GM12878 (cell line): Measurements from ENCODE around the gene PAX7. TPM values are rescaled to one million over a fixed set of nuclear protein-coding genes. Genes with fewer than 3 reads are reported as not detected.
A peak's percentile ranks its signal among the peaks of the same experiment; 100 is the strongest.

Source experiments
- ATAC-seq: fragments of 200-7000 bp; cut with Tn5 transposase; 3 replicates; pipeline ENCODE4 v1.9.1; 2020; ENCODE audit warnings: mild to moderate bottlenecking, moderate library complexity
- BruUV-seq: library from RNA; stranded (reverse); fragments of 400-500 nt; replicated peaks from 2 replicates; lab custom pipeline; 2021; lab: Mats Ljungman, UMichigan
- CTCF ChIA-PET: fragments of 300-600 bp; sonication (Branson Sonifier 250); formaldehyde crosslinking; extraction: SDS; loops from one replicate; lab custom pipeline; 2021; ENCODE audit warnings: inconsistent platforms; lab: Yijun Ruan, JAX
- POLR2A ChIA-PET: fragments of 350-600 bp; formaldehyde crosslinking; extraction: SDS; loops from one replicate; lab custom pipeline; 2021; ENCODE audit warnings: inconsistent platforms; lab: Charles Lee
- RAD21 ChIA-PET: fragments of 300-600 bp; sonication (Branson Sonifier 250); formaldehyde crosslinking; loops from one replicate; lab custom pipeline; 2023; ENCODE audit warnings: antibody characterized with exemption; ENCODE audit not compliant: unreplicated experiment; lab: Charles Lee
- SMC1A ChIA-PET: fragments of 300-600 bp; sonication (Branson Sonifier 250); formaldehyde crosslinking; loops from one replicate; lab custom pipeline; 2023; ENCODE audit not compliant: unreplicated experiment, uncharacterized antibody; lab: Charles Lee
- DNase-seq: peaks from one replicate; pipeline ENCODE4 v3.0.0-alpha.2; 2011; ENCODE audit warnings: low read depth, low spot score
- FAIRE-seq: peaks from 3 replicates; lab custom pipeline; 2011; peaks lifted over from hg19 to GRCh38; lab: Jason Lieb, UNC
- H2AFZ ChIP-seq: 2 replicates; pipeline ENCODE4 v1.6.0; 2011; ENCODE audit warnings: low read depth, low read length, control low read depth; ENCODE audit not compliant: control insufficient read depth
- H3K27ac ChIP-seq: 2 replicates; pipeline ENCODE4 v1.5.1; 2011; ENCODE audit warnings: control low read depth; ENCODE audit not compliant: control insufficient read depth, insufficient read depth
- H3K27me3 ChIP-seq, 2 experiments: replicated peaks in 1 of 2; 2 replicates each; pipeline versions ENCODE4 v1.6.0 to v1.6.1; 2011; ENCODE audit warnings: low read length in 1 of 2; ENCODE audit not compliant: control insufficient read depth in 2 of 2, insufficient read depth in 2 of 2
- H3K36me3 ChIP-seq, 2 experiments: 2 replicates each; pipeline ENCODE4 v1.5.1; 2011; ENCODE audit warnings: low read length in 1 of 2; ENCODE audit not compliant: control insufficient read depth in 2 of 2, insufficient read depth in 2 of 2
- H3K4me1 ChIP-seq: 2 replicates; pipeline ENCODE4 v1.6.1; 2011; ENCODE audit warnings: mild to moderate bottlenecking, low read length, moderate library complexity, mixed read lengths; ENCODE audit not compliant: control insufficient read depth, insufficient read depth
- H3K4me2 ChIP-seq: 2 replicates; pipeline ENCODE4 v1.6.0; 2011; ENCODE audit warnings: control low read depth; ENCODE audit not compliant: control insufficient read depth, insufficient read depth
- H3K4me3 ChIP-seq: fragments of 200-600 bp; sonication (generic); 2 replicates; pipeline ENCODE4 v1.5.1; 2016
- H3K79me2 ChIP-seq: 2 replicates; pipeline ENCODE4 v1.6.0; 2011; ENCODE audit warnings: low read length; ENCODE audit not compliant: control insufficient read depth, insufficient read depth
- H3K9ac ChIP-seq: 2 replicates; pipeline ENCODE4 v1.8.0; 2011; ENCODE audit warnings: low read length, control low read depth, mixed read lengths; ENCODE audit not compliant: control insufficient read depth, insufficient read depth
- H3K9me3 ChIP-seq: replicated peaks from 3 replicates; pipeline ENCODE4 v1.5.1; 2011; ENCODE audit warnings: mild to moderate bottlenecking, low read length; ENCODE audit not compliant: control insufficient read depth, insufficient read depth
- H4K20me1 ChIP-seq: 2 replicates; pipeline ENCODE4 v1.6.0; 2011; ENCODE audit not compliant: control insufficient read depth, insufficient read depth
- ASH2L ChIP-seq: fragments of 300-600, 200-600 bp; sonication (generic); IDR thresholded peaks from 2 replicates; pipeline ENCODE4 v1.6.1; 2017; ENCODE audit warnings: low read depth, mild to moderate bottlenecking, borderline replicate concordance
- BACH1 ChIP-seq: fragments of 450-650 bp; IDR thresholded peaks from 2 replicates; pipeline ENCODE4 v1.6.1; 2017; ENCODE audit warnings: mild to moderate bottlenecking, borderline replicate concordance
- BMI1 ChIP-seq: fragments of 450-650 bp; IDR thresholded peaks from 2 replicates; pipeline ENCODE4 v1.6.1; 2016; ENCODE audit warnings: mild to moderate bottlenecking, moderate library complexity, borderline replicate concordance
- BRCA1 ChIP-seq: IDR thresholded peaks from 2 replicates; pipeline ENCODE4 v1.6.1; 2011; ENCODE audit warnings: low read depth, low read length, improper control_type of control experiment
- CBFB ChIP-seq: IDR thresholded peaks from 2 replicates; pipeline ENCODE4 v1.6.1; 2016; ENCODE audit warnings: antibody characterized with exemption, low read depth
- CHD1 ChIP-seq: IDR thresholded peaks from 2 replicates; pipeline ENCODE4 v1.6.1; 2012; ENCODE audit warnings: low read depth, low read length, improper control_type of control experiment
- CHD4 ChIP-seq: fragments of 200-600 bp; sonication (generic); IDR thresholded peaks from 2 replicates; pipeline ENCODE4 v1.6.1; 2016; ENCODE audit warnings: mild to moderate bottlenecking
- EGR1 ChIP-seq, 2 experiments: IDR thresholded peaks; 1 replicate in 1 of 2; 2 replicates in 1 of 2; pipeline ENCODE4 v1.6.1; 2011 to 2012; ENCODE audit warnings: low read depth in 2 of 2, low read length in 2 of 2, borderline replicate concordance in 1 of 2, mild to moderate bottlenecking in 1 of 2, moderate library complexity in 1 of 2
- FOXK2 ChIP-seq: fragments of 450-650 bp; IDR thresholded peaks from 2 replicates; pipeline ENCODE4 v1.6.1; 2017; ENCODE audit warnings: mild to moderate bottlenecking, moderate library complexity
- HCFC1 ChIP-seq: fragments of 150-350 bp; IDR thresholded peaks from 2 replicates; pipeline ENCODE4 v1.6.1; 2014; ENCODE audit warnings: low read length
- LARP7 ChIP-seq: fragments of 450-650 bp; IDR thresholded peaks from 2 replicates; pipeline ENCODE4 v1.6.1; 2017; ENCODE audit warnings: mild to moderate bottlenecking
- PML ChIP-seq: IDR thresholded peaks from 2 replicates; pipeline ENCODE4 v1.6.1; 2012; ENCODE audit warnings: low read length, inconsistent platforms
- POLR2AphosphoS2 ChIP-seq: IDR thresholded peaks from 2 replicates; pipeline ENCODE4 v1.6.1; 2011; ENCODE audit warnings: low read depth, mild to moderate bottlenecking, low read length, improper control_type of control experiment, moderate library complexity
- POLR2AphosphoS5 ChIP-seq: IDR thresholded peaks from 2 replicates; pipeline ENCODE4 v1.6.1; 2011; ENCODE audit warnings: mild to moderate bottlenecking, low read length, inconsistent platforms
- RAD21 ChIP-seq: IDR thresholded peaks from 2 replicates; pipeline ENCODE4 v1.6.1; 2011; ENCODE audit warnings: mild to moderate bottlenecking, low read depth, low read length, moderate library complexity; ENCODE audit not compliant: insufficient read depth
- RFX5 ChIP-seq: IDR thresholded peaks from 2 replicates; pipeline ENCODE4 v1.6.1; 2011; ENCODE audit warnings: low read depth, low read length, improper control_type of control experiment
- SIX5 ChIP-seq: IDR thresholded peaks from 2 replicates; pipeline ENCODE4 v1.6.1; 2011; ENCODE audit warnings: mild to moderate bottlenecking, low read depth, low read length, moderate library complexity; ENCODE audit not compliant: severe bottlenecking
- TAF1 ChIP-seq: IDR thresholded peaks from 2 replicates; pipeline ENCODE4 v1.6.1; 2011; ENCODE audit warnings: mild to moderate bottlenecking, low read depth, low read length, borderline replicate concordance
- TCF12 ChIP-seq: IDR thresholded peaks from 2 replicates; pipeline ENCODE4 v1.6.1; 2011; ENCODE audit warnings: low read depth, mild to moderate bottlenecking, low read length
- YBX1 ChIP-seq: fragments of 450-650 bp; IDR thresholded peaks from 2 replicates; pipeline ENCODE4 v1.6.1; 2016; ENCODE audit warnings: antibody characterized with exemption
- WGBS: methylation state at CpG from one replicate; pipeline ENCODE4 v1.1.6; 2016; ENCODE audit warnings: low lambda C conversion rate; ENCODE audit not compliant: insufficient replicate concordance, insufficient coverage; ENCODE audit errors: missing lambda C conversion rate; 5-methylcytosine and 5-hydroxymethylcytosine counted together
- in situ Hi-C: fragments of 300-500 bp; cut with MboI; formaldehyde crosslinking; loops from 9 replicates; pipeline ENCODE4 v1.14.3; 2018; ENCODE audit warnings: mixed read lengths
- intact Hi-C: fragments of 100-400 bp; cut with micrococcal nuclease; formaldehyde crosslinking; loops from one replicate; pipeline ENCODE4 v1.14.2; 2022; ENCODE audit not compliant: unreplicated experiment
- polyA plus RNA-seq, 11 experiments: library from polyadenylated mRNA; depleted of rRNA in 4 of 11; unstranded in 6 of 11; stranded (reverse) in 5 of 11; fragments of >200 nt; fragmentation: Nextera tagmentation in 4 of 11; fragmentation: Illumina TruSeq in 1 of 11; extraction: Ambion mirVana in 4 of 11; extraction: Trizol in 1 of 11; gene quantifications; 1 replicate in 1 of 11; 2 replicates in 10 of 11; pipeline versions ENCODE4 v1.2.1 to v1.2.3, GENCODE V29; 2011 to 2016; ENCODE audit warnings: inconsistent platforms in 2 of 11, missing spikeins in 2 of 11, low read depth in 1 of 11
- total RNA-seq, 4 experiments: library from RNA; depleted of rRNA in 3 of 4; stranded (reverse); fragments of >200 nt in 3 of 4; fragmentation: Illumina TruSeq in 1 of 4; extraction: Trizol in 1 of 4; gene quantifications; 2 replicates each; pipeline versions ENCODE4 v1.2.1 to v1.2.3, GENCODE V29; 2013 to 2021
- TF ChIP-seq, protein P1 (sequence below): IDR thresholded peaks from 2 replicates; pipeline ENCODE4 v1.6.1; 2011; ENCODE audit warnings: low read depth, low read length, improper control_type of control experiment, borderline replicate concordance
- TF ChIP-seq, protein P2 (sequence below): IDR thresholded peaks from 2 replicates; pipeline ENCODE4 v1.6.1; 2011; ENCODE audit warnings: borderline replicate concordance, low read depth, mild to moderate bottlenecking, moderate library complexity, mixed read lengths, low read length; ENCODE audit not compliant: insufficient read depth; ENCODE audit errors: extremely low read length
- TF ChIP-seq, protein P3 (sequence below): IDR thresholded peaks from 2 replicates; pipeline ENCODE4 v1.6.1; 2012; ENCODE audit warnings: low read depth, low read length, improper control_type of control experiment
- TF ChIP-seq, protein P4 (sequence below): IDR thresholded peaks from 2 replicates; pipeline ENCODE4 v1.6.1; 2012; ENCODE audit warnings: low read depth, low read length, improper control_type of control experiment

Gene PAX7
- total and polyA plus RNA-seq, 10 of the 15 experiments (the other 5 are each of a cell fraction or from before 2014, with no cell fraction given), result not detected

DNA sequence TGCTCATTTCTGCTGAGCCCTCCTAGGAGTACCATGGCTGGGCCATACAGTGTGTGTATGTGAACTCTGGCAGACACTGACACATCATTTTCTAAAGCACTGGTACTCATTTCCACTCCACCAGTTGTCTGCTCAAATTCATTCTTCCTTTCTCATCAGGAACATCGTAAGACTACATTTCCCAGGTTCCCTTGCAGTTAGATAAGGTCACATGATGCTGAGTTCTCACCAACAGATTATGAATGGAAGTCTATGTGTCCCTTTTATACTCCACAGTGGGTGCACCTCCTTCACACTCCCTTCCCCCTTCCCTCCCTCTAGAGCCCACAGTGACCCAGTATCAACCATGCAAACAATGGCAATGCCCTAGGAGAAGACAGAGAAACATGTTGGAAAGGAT, 38.3 kb upstream of the PAX7 start:
- no peak overlapping the region for H3K4me3 ChIP-seq
- TF ChIP-seq TCF12 (no peak), BACH1 (no peak), BMI1 (no peak), RAD21 (no peak), YBX1 (no peak), FOXK2 (no peak), CHD1 (no peak), RFX5 (no peak), TAF1 (no peak), POLR2AphosphoS5 (no peak), BRCA1 (no peak), CHD4 (no peak), EGR1 (IDR thresholded peaks at IDR 0.05; ENCODE audit: borderline replicate concordance in 1 of 2, low read depth in 2 of 2, low read length in 2 of 2) (no peak), HCFC1 (peak; percentile 36; the same call in 1 of the 2 replicates), CBFB (no peak), LARP7 (no peak), ASH2L (no peak), SIX5 (peak; percentile 38), PML (no peak), POLR2AphosphoS2 (no peak)
- TF ChIP-seq, protein P1, sequence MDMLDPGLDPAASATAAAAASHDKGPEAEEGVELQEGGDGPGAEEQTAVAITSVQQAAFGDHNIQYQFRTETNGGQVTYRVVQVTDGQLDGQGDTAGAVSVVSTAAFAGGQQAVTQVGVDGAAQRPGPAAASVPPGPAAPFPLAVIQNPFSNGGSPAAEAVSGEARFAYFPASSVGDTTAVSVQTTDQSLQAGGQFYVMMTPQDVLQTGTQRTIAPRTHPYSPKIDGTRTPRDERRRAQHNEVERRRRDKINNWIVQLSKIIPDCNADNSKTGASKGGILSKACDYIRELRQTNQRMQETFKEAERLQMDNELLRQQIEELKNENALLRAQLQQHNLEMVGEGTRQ, result no peak; the same call in 1 of the 2 replicates
- TF ChIP-seq, protein P2, sequence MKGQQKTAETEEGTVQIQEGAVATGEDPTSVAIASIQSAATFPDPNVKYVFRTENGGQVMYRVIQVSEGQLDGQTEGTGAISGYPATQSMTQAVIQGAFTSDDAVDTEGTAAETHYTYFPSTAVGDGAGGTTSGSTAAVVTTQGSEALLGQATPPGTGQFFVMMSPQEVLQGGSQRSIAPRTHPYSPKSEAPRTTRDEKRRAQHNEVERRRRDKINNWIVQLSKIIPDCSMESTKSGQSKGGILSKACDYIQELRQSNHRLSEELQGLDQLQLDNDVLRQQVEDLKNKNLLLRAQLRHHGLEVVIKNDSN, result peak; percentile 27
- TF ChIP-seq, protein P3, sequence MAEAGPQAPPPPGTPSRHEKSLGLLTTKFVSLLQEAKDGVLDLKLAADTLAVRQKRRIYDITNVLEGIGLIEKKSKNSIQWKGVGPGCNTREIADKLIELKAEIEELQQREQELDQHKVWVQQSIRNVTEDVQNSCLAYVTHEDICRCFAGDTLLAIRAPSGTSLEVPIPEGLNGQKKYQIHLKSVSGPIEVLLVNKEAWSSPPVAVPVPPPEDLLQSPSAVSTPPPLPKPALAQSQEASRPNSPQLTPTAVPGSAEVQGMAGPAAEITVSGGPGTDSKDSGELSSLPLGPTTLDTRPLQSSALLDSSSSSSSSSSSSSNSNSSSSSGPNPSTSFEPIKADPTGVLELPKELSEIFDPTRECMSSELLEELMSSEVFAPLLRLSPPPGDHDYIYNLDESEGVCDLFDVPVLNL, result no peak
- TF ChIP-seq, protein P4, sequence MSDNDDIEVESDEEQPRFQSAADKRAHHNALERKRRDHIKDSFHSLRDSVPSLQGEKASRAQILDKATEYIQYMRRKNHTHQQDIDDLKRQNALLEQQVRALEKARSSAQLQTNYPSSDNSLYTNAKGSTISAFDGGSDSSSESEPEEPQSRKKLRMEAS, result no peak
- H3K27ac ChIP-seq, result no peak overlapping the region
- CTCF ChIA-PET, result no interaction called here
- in situ Hi-C loops (no loop called here), intact Hi-C loops (no loop called here)
- H2AFZ ChIP-seq, result no peak overlapping the region
- no TSS peak for BruUV-seq
- WGBS, result 0% methylated on average over 1 of the region's 1 CpG
- H4K20me1 ChIP-seq, result no peaks in the 10 kb centered on the region
- FAIRE-seq (no peak), DNase-seq (no peak), ATAC-seq (no peak)
- no peaks in the 10 kb centered on the region for H3K36me3 ChIP-seq
- POLR2A ChIA-PET, result no interaction called here
- H3K4me2 ChIP-seq, result no peak overlapping the region
- RAD21 ChIA-PET, result no interaction called here
- no peaks in the 10 kb centered on the region for H3K27me3 ChIP-seq
- no peaks in the 10 kb centered on the region for H3K79me2 ChIP-seq
- H3K4me1 ChIP-seq, result no peaks in the 10 kb centered on the region
- SMC1A ChIA-PET, result no interaction called here
- no peak overlapping the region for H3K9ac ChIP-seq
- H3K9me3 ChIP-seq, result no peaks in the 10 kb centered on the region
